H9 (cell line): ENCODE measurements around the gene CD9. TPM values are rescaled to one million over a fixed set of nuclear protein-coding genes. Genes with fewer than 3 reads are reported as not detected.

Experiments used
- DNase-seq: peaks from one replicate; pipeline ENCODE4 v3.0.0-alpha.2; 2017
- H2AFZ ChIP-seq: one replicate; pipeline ENCODE4 v1.6.1; 2013; ENCODE audit warnings: mild to moderate bottlenecking, low read length, control low read depth, moderate library complexity
- H2AK5ac ChIP-seq: 2 replicates; pipeline ENCODE4 v1.6.1; 2013; ENCODE audit warnings: low read length, control low read depth, mixed read lengths; ENCODE audit not compliant: insufficient read length
- H2BK120ac ChIP-seq: one replicate; pipeline ENCODE4 v1.6.1; 2013; ENCODE audit warnings: low read depth, mild to moderate bottlenecking, low read length, control low read depth, inconsistent platforms; ENCODE audit not compliant: poor library complexity, severe bottlenecking
- H2BK12ac ChIP-seq: 2 replicates; pipeline ENCODE4 v1.6.1; 2013; ENCODE audit warnings: low read length, control low read depth, mixed read lengths, low read depth; ENCODE audit not compliant: insufficient read length
- H2BK15ac ChIP-seq: 2 replicates; pipeline ENCODE4 v1.6.1; 2013; ENCODE audit warnings: low read depth, low read length, control low read depth
- H2BK20ac ChIP-seq: one replicate; pipeline ENCODE4 v1.6.1; 2013; ENCODE audit warnings: low read depth, mild to moderate bottlenecking, low read length, control low read depth, inconsistent platforms; ENCODE audit not compliant: poor library complexity, severe bottlenecking
- H2BK5ac ChIP-seq: 2 replicates; pipeline ENCODE4 v1.6.1; 2013; ENCODE audit warnings: low read length, control low read depth, mixed read lengths; ENCODE audit not compliant: insufficient read length
- H3K14ac ChIP-seq: 2 replicates; pipeline ENCODE4 v1.6.1; 2013; ENCODE audit warnings: low read length, control low read depth; ENCODE audit not compliant: insufficient read depth
- H3K18ac ChIP-seq: 2 replicates; pipeline ENCODE4 v1.6.1; 2013; ENCODE audit warnings: low read depth, mild to moderate bottlenecking, mixed read lengths, low read length, control low read depth; ENCODE audit not compliant: insufficient read length
- H3K23ac ChIP-seq: 2 replicates; pipeline ENCODE4 v1.6.1; 2013; ENCODE audit warnings: low read length, control low read depth, mixed read lengths, low read depth; ENCODE audit not compliant: insufficient read length
- H3K23me2 ChIP-seq: 2 replicates; pipeline ENCODE4 v1.6.1; 2013; ENCODE audit warnings: low read depth, mild to moderate bottlenecking, mixed read lengths, low read length, control low read depth; ENCODE audit not compliant: insufficient read length, poor library complexity, severe bottlenecking
- H3K27ac ChIP-seq: 2 replicates; pipeline ENCODE4 v1.5.1; 2013; ENCODE audit warnings: low read length, control low read depth, mixed read lengths, low read depth; ENCODE audit not compliant: insufficient read length
- H3K27me3 ChIP-seq: 2 replicates; pipeline ENCODE4 v1.6.1; 2013; ENCODE audit warnings: low read length, control low read depth, inconsistent platforms; ENCODE audit not compliant: insufficient read depth
- H3K4ac ChIP-seq: 2 replicates; pipeline ENCODE4 v1.6.1; 2013; ENCODE audit warnings: low read depth, mild to moderate bottlenecking, control low read depth, inconsistent platforms, low read length, moderate library complexity
- H3K4me1 ChIP-seq: 2 replicates; pipeline ENCODE4 v1.6.1; 2013; ENCODE audit warnings: low read length, control low read depth, inconsistent platforms; ENCODE audit not compliant: insufficient read depth
- H3K4me2 ChIP-seq: 2 replicates; pipeline ENCODE4 v1.6.1; 2013; ENCODE audit warnings: low read length, control low read depth, mixed read lengths; ENCODE audit not compliant: insufficient read length, insufficient read depth
- H3K56ac ChIP-seq: 2 replicates; pipeline ENCODE4 v1.6.1; 2013; ENCODE audit warnings: low read depth, mild to moderate bottlenecking, mixed read lengths, low read length, control low read depth; ENCODE audit not compliant: insufficient read length
- H3K79me1 ChIP-seq: 2 replicates; pipeline ENCODE4 v1.6.1; 2013; ENCODE audit warnings: low read depth, mild to moderate bottlenecking, moderate library complexity, low read length, control low read depth, inconsistent platforms; ENCODE audit not compliant: insufficient read depth, poor library complexity, severe bottlenecking
- H3K79me2 ChIP-seq: 2 replicates; pipeline ENCODE4 v1.6.1; 2013; ENCODE audit warnings: low read length, control low read depth, inconsistent platforms; ENCODE audit not compliant: insufficient read depth
- H3K9ac ChIP-seq: 2 replicates; pipeline ENCODE4 v1.6.1; 2013; ENCODE audit warnings: low read length, control low read depth, mixed read lengths; ENCODE audit not compliant: insufficient read length; ENCODE audit errors: extremely low read depth
- H3K9me3 ChIP-seq: one replicate; pipeline ENCODE4 v1.6.1; 2013; ENCODE audit warnings: low read depth, low read length, inconsistent platforms; ENCODE audit not compliant: control insufficient read depth
- H3T11ph ChIP-seq: one replicate; pipeline ENCODE4 v1.6.1; 2013; ENCODE audit warnings: mild to moderate bottlenecking, low read length, control low read depth, inconsistent platforms
- H4K20me1 ChIP-seq: one replicate; pipeline ENCODE4 v1.6.1; 2013; ENCODE audit not compliant: control insufficient read depth, insufficient read length, insufficient read depth
- H4K5ac ChIP-seq: 2 replicates; pipeline ENCODE4 v1.6.1; 2013; ENCODE audit warnings: low read depth, mild to moderate bottlenecking, mixed read lengths, low read length, control low read depth; ENCODE audit not compliant: insufficient read length
- H4K8ac ChIP-seq: replicated peaks from 2 replicates; pipeline ENCODE4 v1.6.1; 2013; ENCODE audit warnings: low read length, control low read depth, mixed read lengths, low read depth; ENCODE audit not compliant: insufficient read length
- H4K91ac ChIP-seq: 2 replicates; pipeline ENCODE4 v1.6.1; 2013; ENCODE audit warnings: low read depth, mild to moderate bottlenecking, moderate library complexity, mixed read lengths, low read length, control low read depth; ENCODE audit not compliant: insufficient read length
- H3K27ac Mint-ChIP-seq, 3 experiments: 2 replicates in 2 of 3; 3 replicates in 1 of 3; pipeline ENCODE4 v1.8.0; 2020 to 2021; ENCODE audit warnings: mixed read lengths in 3 of 3, mild to moderate bottlenecking in 1 of 3, moderate library complexity in 1 of 3
- H3K27me3 Mint-ChIP-seq: 2 replicates; pipeline ENCODE4 v1.8.0; 2021; ENCODE audit warnings: low read depth, mild to moderate bottlenecking, moderate library complexity, mixed read lengths
- H3K36me3 Mint-ChIP-seq, 3 experiments: 2 replicates in 2 of 3; 3 replicates in 1 of 3; pipeline ENCODE4 v1.8.0; 2020 to 2021; ENCODE audit warnings: low read depth in 3 of 3, mixed read lengths in 3 of 3; ENCODE audit not compliant: insufficient read depth in 1 of 3
- H3K4me1 Mint-ChIP-seq, 2 experiments: 2 replicates each; pipeline ENCODE4 v1.8.0; 2020; ENCODE audit warnings: mixed read lengths in 2 of 2
- H3K4me3 Mint-ChIP-seq, 2 experiments: 2 replicates in 1 of 2; 3 replicates in 1 of 2; pipeline ENCODE4 v1.8.0; 2020 to 2021; ENCODE audit warnings: mild to moderate bottlenecking in 2 of 2, mixed read lengths in 2 of 2, moderate library complexity in 1 of 2
- H3K9me3 Mint-ChIP-seq, 2 experiments: 2 replicates in 1 of 2; 3 replicates in 1 of 2; pipeline ENCODE4 v1.8.0; 2020; ENCODE audit warnings: mild to moderate bottlenecking in 2 of 2, mixed read lengths in 2 of 2, moderate library complexity in 1 of 2
- WGBS: extraction: QIAGEN DNeasy Blood & Tissue Kit; methylation state at CpG from one replicate; pipeline ENCODE4 v1.1.7; 2013; ENCODE audit warnings: missing lambda C conversion rate, low lambda C conversion rate, mixed read lengths; ENCODE audit not compliant: insufficient read length; ENCODE audit errors: extremely low coverage; 5-methylcytosine and 5-hydroxymethylcytosine counted together
- total RNA-seq: library from RNA; stranded (reverse); gene quantifications from 2 replicates; pipeline ENCODE4 v1.2.1, GENCODE V29; 2021
- TF ChIP-seq, protein P1 (sequence below): fragments of 200-600 bp; sonication (generic); conservative IDR thresholded peaks from 3 replicates; pipeline ENCODE4 v1.8.0; 2021; ENCODE audit warnings: antibody characterized with exemption, mild to moderate bottlenecking

CD9 gene
- total RNA-seq, 1 experiment from 2014 or later: 132 TPM

DNA sequence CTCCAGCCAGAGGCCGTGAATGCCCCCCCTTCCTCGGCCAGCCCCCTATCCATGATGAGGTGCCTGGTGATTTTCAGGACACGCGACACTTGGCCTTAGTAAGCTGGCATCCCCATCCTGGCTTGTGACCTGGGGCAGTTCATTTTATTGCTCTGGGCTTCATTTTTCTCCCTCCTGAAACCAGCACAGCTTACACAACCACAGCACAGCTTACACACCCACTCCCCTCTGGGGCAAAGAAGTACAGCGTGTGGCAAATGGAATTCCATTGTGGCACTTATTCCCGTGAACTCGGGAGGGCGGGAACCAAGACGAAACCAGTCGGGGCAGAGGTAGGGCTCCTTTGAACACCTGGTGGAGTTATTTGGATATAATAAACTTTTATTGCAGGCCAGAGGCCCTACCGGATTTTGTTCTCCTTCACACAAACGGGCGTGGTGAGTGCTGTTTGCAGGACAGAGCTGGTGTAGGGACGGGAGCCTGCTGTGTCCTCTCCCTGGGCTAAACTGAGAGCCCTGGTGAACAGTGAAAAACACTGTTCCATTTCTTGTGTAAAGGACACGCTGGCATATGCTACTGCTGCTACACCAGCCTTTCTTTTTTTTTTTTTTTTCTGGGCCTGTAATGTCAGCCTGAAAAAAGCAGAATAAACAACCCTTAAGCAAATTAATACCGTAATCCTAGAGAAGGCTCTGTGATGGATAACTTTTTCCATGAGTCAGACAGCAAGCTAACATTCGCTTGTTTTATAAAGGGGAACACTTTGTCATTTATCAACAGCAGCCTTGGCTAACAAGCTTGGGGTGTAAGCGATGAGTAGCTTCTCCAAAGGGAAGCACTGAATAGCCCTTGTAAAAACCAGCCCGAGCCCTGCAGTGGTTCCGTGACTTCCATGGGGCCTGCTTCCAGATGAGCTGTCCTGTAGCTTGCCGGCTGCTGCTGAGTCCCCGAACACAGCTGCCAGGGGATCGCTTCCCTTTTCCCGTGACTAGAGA is 29.3 kb downstream of the CD9 start:
- TF ChIP-seq, protein P1, sequence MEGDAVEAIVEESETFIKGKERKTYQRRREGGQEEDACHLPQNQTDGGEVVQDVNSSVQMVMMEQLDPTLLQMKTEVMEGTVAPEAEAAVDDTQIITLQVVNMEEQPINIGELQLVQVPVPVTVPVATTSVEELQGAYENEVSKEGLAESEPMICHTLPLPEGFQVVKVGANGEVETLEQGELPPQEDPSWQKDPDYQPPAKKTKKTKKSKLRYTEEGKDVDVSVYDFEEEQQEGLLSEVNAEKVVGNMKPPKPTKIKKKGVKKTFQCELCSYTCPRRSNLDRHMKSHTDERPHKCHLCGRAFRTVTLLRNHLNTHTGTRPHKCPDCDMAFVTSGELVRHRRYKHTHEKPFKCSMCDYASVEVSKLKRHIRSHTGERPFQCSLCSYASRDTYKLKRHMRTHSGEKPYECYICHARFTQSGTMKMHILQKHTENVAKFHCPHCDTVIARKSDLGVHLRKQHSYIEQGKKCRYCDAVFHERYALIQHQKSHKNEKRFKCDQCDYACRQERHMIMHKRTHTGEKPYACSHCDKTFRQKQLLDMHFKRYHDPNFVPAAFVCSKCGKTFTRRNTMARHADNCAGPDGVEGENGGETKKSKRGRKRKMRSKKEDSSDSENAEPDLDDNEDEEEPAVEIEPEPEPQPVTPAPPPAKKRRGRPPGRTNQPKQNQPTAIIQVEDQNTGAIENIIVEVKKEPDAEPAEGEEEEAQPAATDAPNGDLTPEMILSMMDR: no peak
- Histone ChIP-seq H2BK15ac (no peak overlapping the region), H2BK12ac (no peak overlapping the region), H3K56ac (no peak overlapping the region), H3K27ac (no peak overlapping the region), H3K9me3 (no peaks in the 10 kb centered on the region), H3K79me2 (peaks cover 3% of the 10 kb centered on the region; the same call in 1 of the 2 replicates), H2BK120ac (no peak overlapping the region), H3K18ac (no peak overlapping the region), H2AK5ac (no peak overlapping the region), H4K5ac (no peak overlapping the region), H4K91ac (no peak overlapping the region), H3K14ac (no peak overlapping the region), H3K79me1 (no peaks in the 10 kb centered on the region), H4K8ac (no peak overlapping the region), H3T11ph (no peak overlapping the region), H4K20me1 (no peaks in the 10 kb centered on the region), H3K4me1 (no peaks in the 10 kb centered on the region), H2AFZ (no peak overlapping the region), H3K23ac (no peak overlapping the region), H3K4ac (no peak overlapping the region), H3K27me3 (no peaks in the 10 kb centered on the region), H3K9ac (no peak overlapping the region), H2BK5ac (no peak overlapping the region), H2BK20ac (no peak overlapping the region), H3K4me2 (no peak overlapping the region), H3K23me2 (no peaks in the 10 kb centered on the region)
- Mint-ChIP-seq H3K36me3 (peaks cover 26 to 82% (median 49%) of the 10 kb centered on the region in 3 experiments), H3K27ac (peak overlapping the region; percentile 8 to 95 (median 72); a peak in 3 of 7 replicates), H3K4me3 (no peak overlapping the region), H3K9me3 (no peaks in the 10 kb centered on the region), H3K27me3 (no peaks in the 10 kb centered on the region), H3K4me1 (peaks cover 19 to 20% of the 10 kb centered on the region in 2 experiments)
- DNase-seq: no peak
- WGBS: no CpG with 5 or more reads among the region's 24 CpGs
